Stimulated activated CD4-positive, alpha-beta T cell treated with anti-CD3 and anti-CD28 coated beads, Interleukin-15, amount 100 ng/mL, for 1 hour (primary cell): ENCODE results near the gene SURF6.
"Not testable (repeated sequence)": the region's sequence is repeated elsewhere in the genome, so short reads cannot be mapped to it uniquely, and the experiment has no call there.

Experiments
- DNase-seq, 2 donors: peaks; one replicate each; pipeline ENCODE4 v3.0.0-alpha.2; 2020; ENCODE audit warnings: low read depth in 1 of 2, low spot score in 1 of 2

Gene SURF6

GRCh38 chr9:133335924-133336811, at the start of gene SURF6:
Gene SURF6 (minus strand): TSS chr9:133336188. CDS start chr9:133336132, 56 bp downstream.
- DNase-seq, result peak; percentile 85 to 94

- no peak for DNase-seq
These were observed 49.5 kb upstream of the SURF6 start for GRCh38 chr9:133385452-133385851.

- no peak for DNase-seq
These were observed 48.8 kb upstream of the SURF6 start for GRCh38 chr9:133384736-133385321.

- no peak for DNase-seq
These were observed 47.5 kb upstream of the SURF6 start for GRCh38 chr9:133383438-133383837.

- DNase-seq, result no peak
These were observed 46.6 kb upstream of the SURF6 start for GRCh38 chr9:133382507-133383141.

- no peak for DNase-seq
These were observed 44.7 kb upstream of the SURF6 start for GRCh38 chr9:133380734-133381133.

GRCh38 chr9:133379153-133380086, 43.4 kb upstream of the SURF6 start:
- DNase-seq, result no peak

- no peak for DNase-seq
These were observed 42.5 kb upstream of the SURF6 start for GRCh38 chr9:133378408-133378962.

GRCh38 chr9:133377721-133378216, 41.8 kb upstream of the SURF6 start:
- no peak for DNase-seq

GRCh38 chr9:133377280-133377679, 41.3 kb upstream of the SURF6 start:
- DNase-seq, result not testable (repeated sequence)

GRCh38 chr9:133375724-133376654, 40.0 kb upstream of the SURF6 start, which contains the start of the genes STKLD1 and SURF4:
Gene STKLD1 (plus strand): TSS chr9:133376366. CDS start chr9:133376474, 108 bp downstream.
Gene SURF4 (minus strand): TSS chr9:133376060. CDS start chr9:133375969, 91 bp downstream.
- DNase-seq, result peak; percentile 94 to 98

GRCh38 chr9:133375116-133375723, 39.2 kb upstream of the SURF6 start:
- DNase-seq, result no peak

GRCh38 chr9:133374612-133375115, 38.7 kb upstream of the SURF6 start:
- DNase-seq, result no peak

- DNase-seq, result no peak
These were observed 36.2 kb upstream of the SURF6 start for GRCh38 chr9:133372144-133372543.

GRCh38 chr9:133371261-133371711, 35.3 kb upstream of the SURF6 start:
- peak in 1 of 2 donors; percentile 40 for DNase-seq

GRCh38 chr9:133370685-133371084, 34.7 kb upstream of the SURF6 start:
- no peak for DNase-seq

- DNase-seq, result no peak
These were observed 33.9 kb upstream of the SURF6 start for GRCh38 chr9:133369933-133370332.

- no peak for DNase-seq
These were observed 33.4 kb upstream of the SURF6 start for GRCh38 chr9:133369422-133369821.
